Keratinocyte (primary cell): Measurements from ENCODE around the gene RELT. TPM values are rescaled to one million over a fixed set of nuclear protein-coding genes. Genes with fewer than 3 reads are reported as not detected.

ENCODE experiments used
- DNase-seq: peaks from one replicate; pipeline ENCODE4 v3.0.0-alpha.2; 2011; ENCODE audit warnings: low read depth, missing footprints, low spot score
- FAIRE-seq: peaks from 2 replicates; lab custom pipeline; 2011; peaks lifted over from hg19 to GRCh38; lab: Jason Lieb, UNC
- H2AFZ ChIP-seq: 2 replicates; pipeline ENCODE4 v1.6.0; 2012; ENCODE audit warnings: low read length, control low read depth, inconsistent platforms; ENCODE audit not compliant: control insufficient read depth
- H3K27ac ChIP-seq: 2 replicates; pipeline ENCODE4 v1.5.1; 2011; ENCODE audit warnings: low read length; ENCODE audit not compliant: control insufficient read depth, insufficient read depth
- H3K27me3 ChIP-seq: 3 replicates; pipeline ENCODE4 v1.6.0; 2011; ENCODE audit warnings: low read length; ENCODE audit not compliant: control insufficient read depth, insufficient read depth; ENCODE audit errors: extremely low read depth
- H3K36me3 ChIP-seq, 2 experiments: 2 replicates in 1 of 2; 3 replicates in 1 of 2; pipeline ENCODE4 v1.5.1; 2011; ENCODE audit warnings: low read length in 2 of 2, mild to moderate bottlenecking in 1 of 2; ENCODE audit not compliant: control insufficient read depth in 2 of 2, insufficient read depth in 2 of 2; ENCODE audit errors: extremely low read depth in 1 of 2
- H3K4me1 ChIP-seq: 3 replicates; pipeline ENCODE4 v1.5.1; 2011; ENCODE audit warnings: low read length; ENCODE audit not compliant: control insufficient read depth, insufficient read depth; ENCODE audit errors: extremely low read depth
- H3K4me2 ChIP-seq: 3 replicates; pipeline ENCODE4 v1.6.0; 2011; ENCODE audit warnings: low read depth, low read length; ENCODE audit not compliant: control insufficient read depth, insufficient read depth; ENCODE audit errors: extremely low read depth
- H3K4me3 ChIP-seq, 3 experiments: fragments of 200-600 bp in 1 of 3; sonication (generic) in 1 of 3; 2 replicates in 2 of 3; 3 replicates in 1 of 3; pipeline ENCODE4 v1.5.1; 2011 to 2016; ENCODE audit warnings: low read length in 3 of 3, mild to moderate bottlenecking in 3 of 3, control low read depth in 2 of 3, inconsistent platforms in 1 of 3, low read depth in 1 of 3, mixed read lengths in 1 of 3, mixed run types in 1 of 3, moderate library complexity in 1 of 3; ENCODE audit not compliant: control insufficient read depth in 2 of 3, insufficient read depth in 2 of 3; ENCODE audit errors: extremely low read depth in 1 of 3
- H3K79me2 ChIP-seq: 2 replicates; pipeline ENCODE4 v1.6.0; 2012; ENCODE audit warnings: low read length; ENCODE audit not compliant: control insufficient read depth, insufficient read depth
- H3K9ac ChIP-seq: 3 replicates; pipeline ENCODE4 v1.6.0; 2011; ENCODE audit warnings: low read length; ENCODE audit not compliant: control insufficient read depth, insufficient read depth; ENCODE audit errors: extremely low read depth
- H3K9me1 ChIP-seq: 3 replicates; pipeline ENCODE4 v1.6.0; 2011; ENCODE audit warnings: low read length; ENCODE audit not compliant: control insufficient read depth, insufficient read depth; ENCODE audit errors: extremely low read depth
- H3K9me3 ChIP-seq: 2 replicates; pipeline ENCODE4 v1.5.1; 2012; ENCODE audit warnings: low read depth, low read length; ENCODE audit not compliant: control insufficient read depth
- H4K20me1 ChIP-seq: 3 replicates; pipeline ENCODE4 v1.6.0; 2011; ENCODE audit warnings: low read length; ENCODE audit not compliant: control insufficient read depth, insufficient read depth; ENCODE audit errors: extremely low read depth
- EZH2 ChIP-seq: IDR thresholded peaks from one replicate; pipeline ENCODE4 v1.6.1; 2012; ENCODE audit warnings: inconsistent platforms, mild to moderate bottlenecking, low read length, moderate library complexity
- dilution Hi-C: fragments of 300-500 bp; cut with MboI; formaldehyde crosslinking; loops from one replicate; pipeline ENCODE4 v1.7.0; 2020; ENCODE audit warnings: low sequenced_read_pairs; ENCODE audit not compliant: extremely low pct_ligation_motif_present
- polyA plus RNA-seq, 5 experiments: library from polyadenylated mRNA; depleted of rRNA in 3 of 5; stranded (reverse) in 3 of 5; stranded (forward) in 1 of 5; unstranded in 1 of 5; fragments of >200 nt; gene quantifications; 1 replicate in 1 of 5; 2 replicates in 3 of 5; 3 replicates in 1 of 5; pipeline versions ENCODE4 v1.2.1 to v1.2.3, GENCODE V29; 2011 to 2012; ENCODE audit warnings: missing spikeins in 2 of 5, low read depth in 1 of 5, low replicate concordance in 1 of 5
- TF ChIP-seq, protein P1 (sequence below), 3 experiments: IDR thresholded peaks in 1 of 3; conservative IDR thresholded peaks in 1 of 3; optimal IDR thresholded peaks in 1 of 3; 2 replicates in 2 of 3; 3 replicates in 1 of 3; pipeline versions ENCODE3 to v1.5.1; 2011; ENCODE audit warnings: low read length in 3 of 3, mild to moderate bottlenecking in 3 of 3, moderate library complexity in 2 of 3, control low read depth in 1 of 3, inconsistent platforms in 1 of 3; ENCODE audit not compliant: insufficient read depth in 2 of 3; ENCODE audit errors: extremely low read depth in 1 of 3

Gene RELT
- polyA plus RNA-seq, 1 donor (not counting 4 experiments of a cell fraction or from before 2014, with no cell fraction given), result 4.2 TPM

GRCh38 chr11:73333640-73334383 is 42.4 kb upstream of the RELT start:
- H2AFZ ChIP-seq, result no peak overlapping the region
- FAIRE-seq, result no peak
- no peak overlapping the region for H3K4me3 ChIP-seq
- TF ChIP-seq EZH2, result no peak
- H3K4me1 ChIP-seq, result peaks cover 12% of the 10 kb centered on the region
- no peaks in the 10 kb centered on the region for H3K9me3 ChIP-seq
- no peaks in the 10 kb centered on the region for H3K79me2 ChIP-seq
- H3K36me3 ChIP-seq, result no peaks in the 10 kb centered on the region
- no peak overlapping the region for H3K9ac ChIP-seq
- DNase-seq, result no peak
- no peaks in the 10 kb centered on the region for H4K20me1 ChIP-seq
- no peaks in the 10 kb centered on the region for H3K27me3 ChIP-seq
- H3K9me1 ChIP-seq, result no peaks in the 10 kb centered on the region
- no peak overlapping the region for H3K4me2 ChIP-seq
- H3K27ac ChIP-seq, result no peak overlapping the region
- dilution Hi-C loops, result no loop called here

DNA sequence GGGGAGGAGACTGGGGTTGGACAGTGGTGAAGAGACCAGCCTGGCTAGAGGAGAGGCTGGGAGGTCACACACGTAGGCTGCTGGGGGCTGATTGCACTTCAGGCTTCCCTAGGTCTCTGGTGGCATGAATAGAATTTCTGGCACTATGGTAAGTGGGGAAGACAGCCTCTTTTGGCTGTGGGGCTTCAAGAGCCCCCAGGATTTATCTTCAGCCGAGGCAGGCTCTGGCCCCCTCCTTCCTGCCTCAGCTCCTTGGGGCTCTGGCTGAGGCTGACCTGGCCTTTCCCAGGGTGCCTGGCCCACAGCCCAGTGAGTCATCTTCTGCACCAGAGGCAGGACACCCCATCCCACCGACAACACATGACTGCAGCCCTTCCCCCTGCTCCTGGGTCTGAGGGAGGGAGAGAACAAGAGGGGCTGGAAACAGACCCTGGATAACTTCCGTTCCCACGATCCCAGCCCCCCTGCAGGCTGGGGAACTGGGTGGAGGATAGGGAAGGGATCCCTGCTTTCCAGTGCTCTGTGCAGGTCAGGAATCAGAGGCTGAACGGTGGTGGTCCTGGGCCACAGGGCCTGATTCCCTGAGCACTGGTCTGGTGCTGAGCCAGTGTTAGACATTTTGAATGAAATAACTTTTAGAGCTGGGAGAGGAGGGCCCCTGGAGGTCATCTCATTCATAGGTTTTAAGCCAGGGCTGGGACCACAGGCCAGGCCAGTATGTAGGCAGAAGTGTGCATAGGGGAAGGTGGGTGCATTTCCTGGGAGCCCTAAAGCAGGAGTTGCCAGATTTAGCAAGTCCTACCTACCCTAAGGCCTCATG is 41.6 kb upstream of the RELT start:
- H3K9ac ChIP-seq, result no peak overlapping the region
- FAIRE-seq (no peak), DNase-seq (no peak)
- peaks cover 12% of the 10 kb centered on the region for H3K4me1 ChIP-seq
- TF ChIP-seq EZH2, result no peak
- TF ChIP-seq, protein P1, sequence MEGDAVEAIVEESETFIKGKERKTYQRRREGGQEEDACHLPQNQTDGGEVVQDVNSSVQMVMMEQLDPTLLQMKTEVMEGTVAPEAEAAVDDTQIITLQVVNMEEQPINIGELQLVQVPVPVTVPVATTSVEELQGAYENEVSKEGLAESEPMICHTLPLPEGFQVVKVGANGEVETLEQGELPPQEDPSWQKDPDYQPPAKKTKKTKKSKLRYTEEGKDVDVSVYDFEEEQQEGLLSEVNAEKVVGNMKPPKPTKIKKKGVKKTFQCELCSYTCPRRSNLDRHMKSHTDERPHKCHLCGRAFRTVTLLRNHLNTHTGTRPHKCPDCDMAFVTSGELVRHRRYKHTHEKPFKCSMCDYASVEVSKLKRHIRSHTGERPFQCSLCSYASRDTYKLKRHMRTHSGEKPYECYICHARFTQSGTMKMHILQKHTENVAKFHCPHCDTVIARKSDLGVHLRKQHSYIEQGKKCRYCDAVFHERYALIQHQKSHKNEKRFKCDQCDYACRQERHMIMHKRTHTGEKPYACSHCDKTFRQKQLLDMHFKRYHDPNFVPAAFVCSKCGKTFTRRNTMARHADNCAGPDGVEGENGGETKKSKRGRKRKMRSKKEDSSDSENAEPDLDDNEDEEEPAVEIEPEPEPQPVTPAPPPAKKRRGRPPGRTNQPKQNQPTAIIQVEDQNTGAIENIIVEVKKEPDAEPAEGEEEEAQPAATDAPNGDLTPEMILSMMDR (optimal IDR thresholded peaks at IDR 0.05 in 1 of 3, IDR thresholded peaks at IDR 0.05 in 1 of 3, conservative IDR thresholded peaks at IDR 0.05 in 1 of 3; ENCODE audit: extremely low read depth in 1 of 3, insufficient read depth in 2 of 3, low read length in 3 of 3), result no peak
- H3K36me3 ChIP-seq, result no peaks in the 10 kb centered on the region
- dilution Hi-C loops, result no loop called here
- H3K4me2 ChIP-seq, result no peak overlapping the region
- no peaks in the 10 kb centered on the region for H3K79me2 ChIP-seq
- H2AFZ ChIP-seq, result no peak overlapping the region
- no peak overlapping the region for H3K4me3 ChIP-seq
- H3K9me1 ChIP-seq, result no peaks in the 10 kb centered on the region
- no peaks in the 10 kb centered on the region for H4K20me1 ChIP-seq
- no peaks in the 10 kb centered on the region for H3K27me3 ChIP-seq
- no peak overlapping the region for H3K27ac ChIP-seq
- H3K9me3 ChIP-seq, result no peaks in the 10 kb centered on the region
